T-helper 1 cell (primary cell): Measurements from ENCODE around the gene ANKRD13D.

ENCODE experiments used
- DNase-seq, 5 donors: peaks; one replicate each; pipeline ENCODE4 v3.0.0-alpha.2; 2012 to 2020

ANKRD13D gene

GRCh38 chr11:67286621-67287333 lies 2.3 kb upstream of the ANKRD13D start:
- DNase-seq = peak in 1 of 5 donors; percentile 40

GRCh38 chr11:67287355-67288197 lies 1.5 kb upstream of the ANKRD13D start:
- peak in 1 of 5 donors; percentile 82 for DNase-seq

- DNase-seq = no peak
These were observed 978 bp upstream of the ANKRD13D start for GRCh38 chr11:67288198-67288451.

- peak; percentile 78 to 94 (median 85) for DNase-seq
These were observed 464 bp upstream of the ANKRD13D start for GRCh38 chr11:67288452-67289225.

GRCh38 chr11:67289651-67290479 lies 762 bp downstream of the ANKRD13D start:
- peak in 1 of 5 donors; percentile 2 for DNase-seq

- peak in 1 of 5 donors; percentile 1 for DNase-seq
These were observed 1.7 kb downstream of the ANKRD13D start for GRCh38 chr11:67290801-67291200.

GRCh38 chr11:67291481-67292381 lies 2.6 kb downstream of the ANKRD13D start:
- peak in 1 of 5 donors; percentile 0 for DNase-seq

- no peak for DNase-seq
These were observed 3.6 kb downstream of the ANKRD13D start for GRCh38 chr11:67292671-67293070.

- no peak for DNase-seq
These were observed 4.0 kb downstream of the ANKRD13D start for GRCh38 chr11:67293090-67293489.

- DNase-seq = no peak
These were observed 6.7 kb downstream of the ANKRD13D start for GRCh38 chr11:67295846-67296245.

GRCh38 chr11:67298786-67299185 lies 9.7 kb downstream of the ANKRD13D start:
- no peak for DNase-seq

GRCh38 chr11:67299471-67300191 lies 10.5 kb downstream of the ANKRD13D start:
- DNase-seq = no peak

- DNase-seq = no peak
These were observed 11.2 kb downstream of the ANKRD13D start for GRCh38 chr11:67300256-67300755.

GRCh38 chr11:67300756-67301312 lies 11.7 kb downstream of the ANKRD13D start:
- DNase-seq = no peak

- DNase-seq = no peak
These were observed 12.3 kb downstream of the ANKRD13D start for GRCh38 chr11:67301313-67301921.

GRCh38 chr11:67301951-67302516 lies 12.9 kb downstream of the ANKRD13D start:
- DNase-seq = no peak

GRCh38 chr11:67302571-67303131 lies 13.5 kb downstream of the ANKRD13D start:
- DNase-seq = no peak

GRCh38 chr11:67303132-67303834 lies 14.2 kb downstream of the ANKRD13D start, which contains the start of gene SSH3:
SSH3 (plus strand) TSS chr11:67303530; CDS start chr11:67303626, 96 bp downstream.
- DNase-seq = peak in 2 of 5 donors; percentile 43 to 56
